H1 (cell line): ENCODE results near the gene SLC4A1AP. TPM values are rescaled to one million over a fixed set of nuclear protein-coding genes. Genes with fewer than 3 reads are reported as not detected.

ENCODE experiments used
- CTCF ChIA-PET: fragments of 300-600 bp; sonication (Branson Sonifier 250); formaldehyde crosslinking; loops from one replicate; lab custom pipeline; 2021; ENCODE audit not compliant: partially characterized antibody; lab: Charles Lee
- POLR2A ChIA-PET: fragments of 300-600 bp; sonication (Branson Sonifier 250); formaldehyde crosslinking; loops from one replicate; lab custom pipeline; 2021; ENCODE audit warnings: inconsistent platforms; ENCODE audit not compliant: partially characterized antibody; lab: Charles Lee
- DNase-seq, 2 experiments: peaks; one replicate each; pipeline versions ENCODE4 v3.0.0 to v3.0.0-alpha.2; 2010 to 2022; ENCODE audit warnings: low spot score in 2 of 2, low read depth in 1 of 2, mixed read lengths in 1 of 2
- FAIRE-seq: peaks from 2 replicates; lab custom pipeline; 2011; peaks lifted over from hg19 to GRCh38; lab: Jason Lieb, UNC
- H2AFZ ChIP-seq: 2 replicates; pipeline ENCODE4 v1.8.1; 2012; ENCODE audit warnings: low read length, inconsistent platforms
- H2AK5ac ChIP-seq: 2 replicates; pipeline ENCODE4 v1.6.1; 2013; ENCODE audit warnings: low read depth, low read length
- H2BK120ac ChIP-seq: replicated peaks from 2 replicates; pipeline ENCODE3; 2013; ENCODE audit warnings: low read depth, low read length, inconsistent platforms
- H2BK12ac ChIP-seq: 2 replicates; pipeline ENCODE4 v1.6.1; 2013; ENCODE audit warnings: low read depth, low read length
- H2BK15ac ChIP-seq: 2 replicates; pipeline ENCODE4 v1.6.1; 2013; ENCODE audit warnings: low read length
- H2BK20ac ChIP-seq: 2 replicates; pipeline ENCODE4 v1.6.1; 2013; ENCODE audit warnings: low read length
- H2BK5ac ChIP-seq: 2 replicates; pipeline ENCODE4 v1.6.1; 2013; ENCODE audit warnings: low read depth, low read length
- H3K14ac ChIP-seq: 2 replicates; pipeline ENCODE4 v1.6.1; 2013; ENCODE audit warnings: inconsistent platforms; ENCODE audit not compliant: insufficient read length
- H3K18ac ChIP-seq: 2 replicates; pipeline ENCODE4 v1.6.1; 2013; ENCODE audit warnings: low read length; ENCODE audit errors: extremely low read depth
- H3K23ac ChIP-seq: 2 replicates; pipeline ENCODE4 v1.6.1; 2013; ENCODE audit warnings: inconsistent platforms; ENCODE audit not compliant: insufficient read length
- H3K23me2 ChIP-seq: 2 replicates; pipeline ENCODE4 v1.6.1; 2013; ENCODE audit warnings: low read depth, low read length
- H3K27ac ChIP-seq: 2 replicates; pipeline ENCODE4 v1.6.1; 2011; ENCODE audit warnings: low read depth, low read length, inconsistent platforms
- H3K27me3 ChIP-seq, 4 experiments: replicated peaks in 1 of 4; 1 replicate in 1 of 4; 2 replicates in 3 of 4; pipeline versions ENCODE4 v1.6.1 to v1.8.1; 2011 to 2013; ENCODE audit warnings: low read length in 3 of 4, mild to moderate bottlenecking in 3 of 4, inconsistent platforms in 2 of 4, mixed read lengths in 2 of 4, moderate library complexity in 1 of 4; ENCODE audit not compliant: control insufficient read depth in 3 of 4, insufficient read depth in 3 of 4; ENCODE audit errors: extremely low read depth in 1 of 4
- H3K36me3 ChIP-seq, 4 experiments: 2 replicates each; pipeline versions ENCODE4 v1.6.1 to v1.8.1; 2011 to 2013; ENCODE audit warnings: mild to moderate bottlenecking in 4 of 4, low read length in 3 of 4, moderate library complexity in 2 of 4, control low read depth in 1 of 4, inconsistent platforms in 1 of 4; ENCODE audit not compliant: insufficient read depth in 4 of 4, control insufficient read depth in 2 of 4
- H3K4ac ChIP-seq: replicated peaks from 2 replicates; pipeline ENCODE3; 2013; ENCODE audit warnings: low read length, low read depth, mixed read lengths, inconsistent platforms; ENCODE audit not compliant: insufficient read length
- H3K4me1 ChIP-seq, 4 experiments: replicated peaks in 1 of 4; 1 replicate in 1 of 4; 2 replicates in 3 of 4; pipeline versions ENCODE4 v1.6.1 to v1.8.1; 2011 to 2013; ENCODE audit warnings: low read length in 3 of 4, inconsistent platforms in 2 of 4, mixed read lengths in 1 of 4; ENCODE audit not compliant: insufficient read depth in 4 of 4, control insufficient read depth in 3 of 4
- H3K4me2 ChIP-seq, 2 experiments: 2 replicates each; pipeline versions ENCODE4 v1.6.1 to v1.8.1; 2011 to 2013; ENCODE audit warnings: low read depth in 2 of 2, low read length in 2 of 2, control low read depth in 1 of 2, inconsistent platforms in 1 of 2, mild to moderate bottlenecking in 1 of 2; ENCODE audit not compliant: insufficient read depth in 1 of 2
- H3K4me3 ChIP-seq, 4 experiments: fragments of 200-600, 300-600 bp in 1 of 4; sonication (generic), shearing (Covaris generic), sonication (Bioruptor Twin) in 1 of 4; 2 replicates each; pipeline versions ENCODE4 v1.5.1 to v1.8.1; 2011 to 2016; ENCODE audit warnings: low read length in 4 of 4, low read depth in 3 of 4, control low read depth in 2 of 4, inconsistent platforms in 2 of 4, mild to moderate bottlenecking in 2 of 4, mixed read lengths in 1 of 4, moderate library complexity in 1 of 4; ENCODE audit not compliant: insufficient read depth in 2 of 4; ENCODE audit errors: extremely low read depth in 1 of 4
- H3K56ac ChIP-seq: replicated peaks from 2 replicates; pipeline ENCODE3; 2013; ENCODE audit warnings: low read depth, mild to moderate bottlenecking, mixed read lengths, low read length, inconsistent platforms; ENCODE audit not compliant: insufficient read length
- H3K79me1 ChIP-seq: 2 replicates; pipeline ENCODE4 v1.6.1; 2013; ENCODE audit warnings: low read depth, low read length, control low read depth
- H3K79me2 ChIP-seq, 2 experiments: 2 replicates each; pipeline versions ENCODE4 v1.6.1 to v1.8.1; 2012 to 2013; ENCODE audit warnings: low read length in 2 of 2, mild to moderate bottlenecking in 2 of 2, inconsistent platforms in 1 of 2; ENCODE audit not compliant: insufficient read depth in 2 of 2, control insufficient read depth in 1 of 2
- H3K9ac ChIP-seq, 4 experiments: replicated peaks in 1 of 4; 1 replicate in 1 of 4; 2 replicates in 3 of 4; pipeline versions ENCODE4 v1.6.1 to v1.8.1; 2011 to 2013; ENCODE audit warnings: low read depth in 3 of 4, low read length in 3 of 4, control low read depth in 2 of 4, mild to moderate bottlenecking in 2 of 4, moderate library complexity in 2 of 4, inconsistent platforms in 1 of 4; ENCODE audit errors: extremely low read depth in 1 of 4
- H3K9me3 ChIP-seq, 2 experiments: 2 replicates each; pipeline versions ENCODE4 v1.6.1 to v1.8.1; 2012 to 2013; ENCODE audit warnings: mild to moderate bottlenecking in 2 of 2, moderate library complexity in 2 of 2, control low read depth in 1 of 2, inconsistent platforms in 1 of 2, low read depth in 1 of 2, low read length in 1 of 2, mixed read lengths in 1 of 2; ENCODE audit not compliant: insufficient read depth in 2 of 2
- H4K20me1 ChIP-seq, 2 experiments: replicated peaks in 1 of 2; 2 replicates each; pipeline versions ENCODE3 to v1.8.1; 2011 to 2013; ENCODE audit warnings: inconsistent platforms in 2 of 2, low read length in 2 of 2, mild to moderate bottlenecking in 1 of 2; ENCODE audit not compliant: insufficient read depth in 2 of 2, control insufficient read depth in 1 of 2
- H4K5ac ChIP-seq: 2 replicates; pipeline ENCODE4 v1.6.1; 2013; ENCODE audit warnings: low read length, low read depth, mixed read lengths, inconsistent platforms; ENCODE audit not compliant: insufficient read length
- H4K8ac ChIP-seq: 2 replicates; pipeline ENCODE4 v1.8.0; 2013; ENCODE audit warnings: mild to moderate bottlenecking, moderate library complexity, low read length, inconsistent platforms; ENCODE audit not compliant: insufficient read depth; ENCODE audit errors: extremely low read depth
- H4K91ac ChIP-seq: replicated peaks from 2 replicates; pipeline ENCODE3; 2013; ENCODE audit warnings: low read length, mixed read lengths, inconsistent platforms; ENCODE audit not compliant: insufficient read length
- ATF2 ChIP-seq: IDR thresholded peaks from 2 replicates; pipeline ENCODE4 v1.6.1; 2012; ENCODE audit warnings: low read length, inconsistent platforms
- CTBP2 ChIP-seq: IDR thresholded peaks from 2 replicates; pipeline ENCODE4 v1.7.0; 2011; ENCODE audit warnings: borderline replicate concordance, mild to moderate bottlenecking, moderate library complexity, mixed read lengths, low read length; ENCODE audit not compliant: insufficient read depth, insufficient read length
- E2F6 ChIP-seq: IDR thresholded peaks from 2 replicates; pipeline ENCODE4 v1.6.1; 2012; ENCODE audit warnings: inconsistent platforms
- HDAC2 ChIP-seq, 2 experiments: fragments of 300-600 bp in 1 of 2; sonication (generic) in 1 of 2; IDR thresholded peaks; 2 replicates each; pipeline ENCODE4 v1.6.1; 2011 to 2012; ENCODE audit warnings: low read depth in 2 of 2, low read length in 2 of 2, mild to moderate bottlenecking in 2 of 2, moderate library complexity in 2 of 2, borderline replicate concordance in 1 of 2, inconsistent platforms in 1 of 2
- RFX5 ChIP-seq: IDR thresholded peaks from 2 replicates; pipeline ENCODE4 v1.6.1; 2011; ENCODE audit warnings: low read depth, low read length, improper control_type of control experiment, borderline replicate concordance
- WGBS, 2 experiments: shearing (Covaris generic) in 1 of 2; methylation state at CpG; one replicate each; pipeline versions ENCODE4 v1.1.6 to v1.1.7; 2013 to 2015; ENCODE audit warnings: low lambda C conversion rate in 2 of 2, mixed read lengths in 2 of 2, inconsistent platforms in 1 of 2, low coverage in 1 of 2, missing lambda C conversion rate in 1 of 2; ENCODE audit not compliant: insufficient replicate concordance in 2 of 2, insufficient coverage in 1 of 2, insufficient read length in 1 of 2; ENCODE audit errors: extremely low coverage in 1 of 2, missing lambda C conversion rate in 1 of 2; 5-methylcytosine and 5-hydroxymethylcytosine counted together
- polyA plus RNA-seq, 7 experiments: library from polyadenylated mRNA; depleted of rRNA in 3 of 7; stranded (reverse) in 5 of 7; unstranded in 2 of 7; fragments of >200 nt in 5 of 7; fragments of 200-250 nt in 2 of 7; gene quantifications; 1 replicate in 5 of 7; 2 replicates in 1 of 7; 4 replicates in 1 of 7; pipeline versions ENCODE4 v1.2.1 to v1.2.3, GENCODE V29; 2011 to 2013; ENCODE audit warnings: missing spikeins in 2 of 7, mixed read lengths in 2 of 7
- total RNA-seq: library from RNA; stranded (reverse); fragmentation: NEBNext Ultra II Directional; extraction: Animal tissue kit (Norgen Biotek cat#: 25700); gene quantifications from 2 replicates; pipeline ENCODE4 v1.2.1, GENCODE V29; 2021

SLC4A1AP gene
- total and polyA plus RNA-seq, 2 of the 8 experiments (the other 6 are each of a cell fraction or from before 2014, with no cell fraction given), result 8.1 to 18.4 TPM

- peaks cover 5 to 33% (median 19%) of the 10 kb centered on the region in 4 experiments for H3K36me3 ChIP-seq
- no peak overlapping the region for H3K4ac ChIP-seq
- no peak overlapping the region for H3K14ac ChIP-seq
- H2BK5ac ChIP-seq, result no peak overlapping the region
- no peaks in the 10 kb centered on the region for H3K79me2 ChIP-seq
- no peak overlapping the region for H3K4me3 ChIP-seq
- no peak overlapping the region for H2BK15ac ChIP-seq
- TF ChIP-seq E2F6 (no peak), CTBP2 (no peak), HDAC2 (IDR thresholded peaks at IDR 0.05; ENCODE audit: borderline replicate concordance in 1 of 2, low read depth in 2 of 2, low read length in 2 of 2) (no peak), ATF2 (no peak), RFX5 (no peak)
- no peak overlapping the region for H2AK5ac ChIP-seq
- H3K27me3 ChIP-seq, result peaks cover 0 to 1% (median 0%) of the 10 kb centered on the region in 4 experiments; a peak in 1 of 7 replicates
- H3K9ac ChIP-seq, result no peak overlapping the region
- ChIA-PET CTCF (interaction anchor here (0.6 to 4.1 kb wide), 17 partner anchors 8 to 768 kb away, joined by 3 to 34 read pairs (median 6); partner anchors contain the start of genes SLC4A1AP and SUPT7L), POLR2A (interaction anchor here (0.6 to 1.4 kb wide), 3 partner anchors 8 to 88 kb away, joined by 3 to 5 read pairs (median 3); no protein-coding TSS in a partner anchor)
- H2BK20ac ChIP-seq, result no peak overlapping the region
- H3K27ac ChIP-seq, result no peak overlapping the region
- no peak overlapping the region for H4K8ac ChIP-seq
- H4K91ac ChIP-seq, result no peak overlapping the region
- H3K9me3 ChIP-seq, result no peaks in the 10 kb centered on the region
- H3K23ac ChIP-seq, result no peak overlapping the region
- H4K20me1 ChIP-seq, result peaks cover 0 to 3% of the 10 kb centered on the region in 2 experiments
- no peak overlapping the region for H2AFZ ChIP-seq
- no peak overlapping the region for H3K18ac ChIP-seq
- no peaks in the 10 kb centered on the region for H3K4me1 ChIP-seq
- no peak overlapping the region for H2BK120ac ChIP-seq
- no peak overlapping the region for H2BK12ac ChIP-seq
- H3K79me1 ChIP-seq, result no peaks in the 10 kb centered on the region
- no peak overlapping the region for H3K56ac ChIP-seq
- H3K23me2 ChIP-seq, result no peaks in the 10 kb centered on the region; the same call in 1 of the 2 replicates
- FAIRE-seq (no peak), DNase-seq (no peak)
- H4K5ac ChIP-seq, result no peak overlapping the region
- H3K4me2 ChIP-seq, result no peak overlapping the region
- 90% methylated on average over 1 of the region's 1 CpG; no CpG with 5 or more reads in 1 of the 2 experiments for WGBS, 2 experiments
Measured at GRCh38 chr2:27681841-27682240, 18.2 kb downstream of the SLC4A1AP start.
